Kidney epithelial cell (primary cell): ENCODE measurements around the gene SS18L1. TPM values are rescaled to one million over a fixed set of nuclear protein-coding genes. Genes with fewer than 3 reads are reported as not detected.

Experiments
- DNase-seq: peaks from one replicate; pipeline ENCODE4 v3.0.0-alpha.2; 2010; ENCODE audit warnings: low read depth
- H3K27me3 ChIP-seq: 2 replicates; pipeline ENCODE4 v1.6.0; 2011; ENCODE audit warnings: low read length; ENCODE audit not compliant: control insufficient read depth, insufficient read depth
- H3K36me3 ChIP-seq: 2 replicates; pipeline ENCODE4 v1.5.1; 2011; ENCODE audit warnings: low read length; ENCODE audit not compliant: control insufficient read depth, insufficient read depth
- H3K4me3 ChIP-seq: 2 replicates; pipeline ENCODE4 v1.5.1; 2011; ENCODE audit warnings: low read depth, mild to moderate bottlenecking, control low read depth, low read length
- CTCF ChIP-seq: IDR thresholded peaks from 2 replicates; pipeline ENCODE4 v1.5.1; 2011; ENCODE audit warnings: mild to moderate bottlenecking, moderate library complexity, low read length, control low read depth, inconsistent platforms; ENCODE audit not compliant: insufficient read depth, poor library complexity, severe bottlenecking
- total RNA-seq: library from RNA; depleted of rRNA; stranded (reverse); fragments of >200 nt; gene quantifications from 2 replicates; pipeline ENCODE4 v1.2.3, GENCODE V29; 2015

SS18L1 gene
- total RNA-seq, 1 donor from 2014 or later: 15.9 TPM

- DNase-seq: no peak
- peaks cover 1% of the 10 kb centered on the region for H3K36me3 ChIP-seq
- no peaks in the 10 kb centered on the region for H3K27me3 ChIP-seq
- no peak for TF ChIP-seq CTCF
- no peak overlapping the region for H3K4me3 ChIP-seq
Observed at GRCh38 chr20:62155428-62156253, 12.1 kb downstream of the SS18L1 start.

GRCh38 chr20:62156254-62156556 is 12.6 kb downstream of the SS18L1 start:
- Histone ChIP-seq H3K4me3 (no peak overlapping the region), H3K36me3 (peaks cover 1% of the 10 kb centered on the region)

GRCh38 chr20:62156592-62157386 is 13.2 kb downstream of the SS18L1 start:
- DNase-seq: no peak
- TF ChIP-seq CTCF: peak; percentile 86
- no peaks in the 10 kb centered on the region for H3K27me3 ChIP-seq
- peaks cover 1% of the 10 kb centered on the region for H3K36me3 ChIP-seq
- H3K4me3 ChIP-seq: no peak overlapping the region

More at GRCh38 chr20:62156254-62156556, 12.6 kb downstream of the SS18L1 start:
- no peak for TF ChIP-seq CTCF
- no peak for DNase-seq
- no peaks in the 10 kb centered on the region for H3K27me3 ChIP-seq

GRCh38 chr20:62157387-62158087 is 14.0 kb downstream of the SS18L1 start:
- Histone ChIP-seq H3K4me3 (no peak overlapping the region), H3K27me3 (no peaks in the 10 kb centered on the region), H3K36me3 (peaks cover 1% of the 10 kb centered on the region)
- no peak for TF ChIP-seq CTCF
- DNase-seq: no peak

GRCh38 chr20:62158088-62158400 is 14.5 kb downstream of the SS18L1 start:
- Histone ChIP-seq H3K36me3 (peaks cover 1% of the 10 kb centered on the region), H3K27me3 (no peaks in the 10 kb centered on the region), H3K4me3 (no peak overlapping the region)
- no peak for TF ChIP-seq CTCF
- DNase-seq: no peak
